Neural progenitor cell (in vitro differentiated cells): ENCODE measurements around the gene PBX1. TPM values are rescaled to one million over a fixed set of nuclear protein-coding genes. Genes with fewer than 3 reads are reported as not detected.

Experiments used
- DNase-seq: peaks from one replicate; pipeline ENCODE4 v3.0.0-alpha.2; 2016; ENCODE audit warnings: low spot score
- H2AFZ ChIP-seq: fragments of 200-600 bp; sonication (generic); replicated peaks from 2 replicates; pipeline ENCODE4 v1.6.1; 2016; ENCODE audit warnings: antibody characterized with exemption
- H3F3A ChIP-seq: fragments of 200-600 bp; sonication (generic); 2 replicates; pipeline ENCODE4 v1.6.1; 2016; ENCODE audit warnings: antibody characterized with exemption, low read depth
- H3K27ac ChIP-seq: fragments of 200-600 bp; sonication (generic); 2 replicates; pipeline ENCODE4 v1.5.1; 2016; ENCODE audit warnings: mild to moderate bottlenecking
- H3K27me3 ChIP-seq: fragments of 200-600 bp; sonication (generic); 2 replicates; pipeline ENCODE4 v1.6.1; 2016; ENCODE audit warnings: mild to moderate bottlenecking, moderate library complexity
- H3K36me3 ChIP-seq: fragments of 200-600 bp; sonication (generic); 2 replicates; pipeline ENCODE4 v1.5.1; 2016
- H3K4me1 ChIP-seq: fragments of 200-600 bp; sonication (generic); 2 replicates; pipeline ENCODE4 v1.6.1; 2016; ENCODE audit warnings: mixed run types
- H3K4me2 ChIP-seq: fragments of 200-600 bp; sonication (generic); 2 replicates; pipeline ENCODE4 v1.6.1; 2016
- H3K4me3 ChIP-seq: fragments of 200-600 bp; sonication (generic); 2 replicates; pipeline ENCODE4 v1.5.1; 2016
- H3K79me2 ChIP-seq: fragments of 200-600 bp; sonication (generic); 2 replicates; pipeline ENCODE4 v1.6.1; 2016; ENCODE audit warnings: low read depth
- H3K9ac ChIP-seq: fragments of 200-600 bp; sonication (generic); 2 replicates; pipeline ENCODE4 v1.6.1; 2016
- H3K9me3 ChIP-seq: fragments of 200-600 bp; sonication (generic); 2 replicates; pipeline ENCODE4 v1.5.1; 2016; ENCODE audit warnings: low read depth
- H4K20me1 ChIP-seq: fragments of 200-600 bp; sonication (generic); 2 replicates; pipeline ENCODE4 v1.6.1; 2016; ENCODE audit warnings: low read depth
- H3K27ac Mint-ChIP-seq: 3 replicates; pipeline ENCODE4 v1.8.0; 2021; ENCODE audit warnings: mixed read lengths
- H3K27me3 Mint-ChIP-seq: 2 replicates; pipeline ENCODE4 v1.8.0; 2022; ENCODE audit warnings: low read depth, mild to moderate bottlenecking, inconsistent platforms, moderate library complexity, mixed read lengths; ENCODE audit not compliant: insufficient read depth
- H3K36me3 Mint-ChIP-seq: 3 replicates; pipeline ENCODE4 v1.8.0; 2021; ENCODE audit warnings: mixed read lengths
- H3K4me1 Mint-ChIP-seq: 3 replicates; pipeline ENCODE4 v1.8.0; 2021; ENCODE audit warnings: mixed read lengths
- H3K4me3 Mint-ChIP-seq: 3 replicates; pipeline ENCODE4 v1.8.0; 2021; ENCODE audit warnings: mild to moderate bottlenecking, moderate library complexity, mixed read lengths
- H3K9me3 Mint-ChIP-seq: 3 replicates; pipeline ENCODE4 v1.8.0; 2020; ENCODE audit warnings: mixed read lengths
- CTCF ChIP-seq: fragments of 200-600 bp; sonication (generic); IDR thresholded peaks from 2 replicates; pipeline ENCODE4 v1.5.1; 2017; ENCODE audit warnings: antibody characterized with exemption, mild to moderate bottlenecking
- EZH2 ChIP-seq: fragments of 200-600 bp; sonication (generic); IDR thresholded peaks from 2 replicates; pipeline ENCODE4 v1.6.1; 2017; ENCODE audit warnings: antibody characterized with exemption, mild to moderate bottlenecking, moderate library complexity
- EZH2phosphoT487 ChIP-seq: fragments of 200-600 bp; sonication (generic); IDR thresholded peaks from 2 replicates; pipeline ENCODE4 v1.6.1; 2017; ENCODE audit warnings: antibody characterized with exemption
- total RNA-seq: library from RNA; depleted of rRNA; stranded (reverse); fragments of >200 nt; gene quantifications from 2 replicates; pipeline ENCODE4 v1.2.3, GENCODE V29; 2015; ENCODE audit warnings: low replicate concordance

The PBX1 gene
- total RNA-seq, 1 donor from 2014 or later = 91.1 TPM

- H3K27me3 Mint-ChIP-seq = peaks cover 4% of the 10 kb centered on the region
- Histone ChIP-seq H3K9me3 (no peaks in the 10 kb centered on the region), H3K27me3 (no peaks in the 10 kb centered on the region), H3K9ac (no peak overlapping the region), H2AFZ (no peak overlapping the region), H3K4me1 (peaks cover 23% of the 10 kb centered on the region), H3K27ac (no peak overlapping the region), H3K79me2 (peaks cover 21% of the 10 kb centered on the region), H3K4me2 (no peak overlapping the region), H3F3A (peaks cover 11% of the 10 kb centered on the region), H3K4me3 (no peak overlapping the region), H4K20me1 (peaks cover 47% of the 10 kb centered on the region), H3K36me3 (no peaks in the 10 kb centered on the region)
- no peaks in the 10 kb centered on the region for H3K9me3 Mint-ChIP-seq
- no peak for DNase-seq
- H3K4me1 Mint-ChIP-seq = peaks cover 5% of the 10 kb centered on the region
- no peak overlapping the region for H3K4me3 Mint-ChIP-seq
- no peak for TF ChIP-seq CTCF
- no peak for TF ChIP-seq EZH2
- no peak for TF ChIP-seq EZH2phosphoT487
- H3K27ac Mint-ChIP-seq = no peak overlapping the region
- peaks cover 11% of the 10 kb centered on the region for H3K36me3 Mint-ChIP-seq
These were observed 235.4 kb downstream of the PBX1 start for GRCh38 chr1:164794356-164794755.

GRCh38 chr1:164796916-164797315, 237.9 kb downstream of the PBX1 start:
- Mint-ChIP-seq H3K4me1 (peaks cover 8% of the 10 kb centered on the region), H3K9me3 (no peaks in the 10 kb centered on the region), H3K4me3 (no peak overlapping the region), H3K36me3 (peaks cover 22% of the 10 kb centered on the region), H3K27me3 (peaks cover 7% of the 10 kb centered on the region), H3K27ac (no peak overlapping the region)
- H3K9ac ChIP-seq = no peak overlapping the region
- H3K4me1 ChIP-seq = peaks cover 9% of the 10 kb centered on the region
- no peaks in the 10 kb centered on the region for H3K79me2 ChIP-seq
- H3K27ac ChIP-seq = no peak overlapping the region
- no peak for TF ChIP-seq EZH2
- TF ChIP-seq EZH2phosphoT487 = no peak
- no peak for TF ChIP-seq CTCF
- no peak overlapping the region for H3K4me3 ChIP-seq
- peaks cover 54% of the 10 kb centered on the region for H4K20me1 ChIP-seq
- H3K36me3 ChIP-seq = no peaks in the 10 kb centered on the region
- no peak for DNase-seq
- peaks cover 14% of the 10 kb centered on the region for H3F3A ChIP-seq
- H3K27me3 ChIP-seq = no peaks in the 10 kb centered on the region
- H3K4me2 ChIP-seq = no peak overlapping the region
- H2AFZ ChIP-seq = no peak overlapping the region
- H3K9me3 ChIP-seq = no peaks in the 10 kb centered on the region

DNA sequence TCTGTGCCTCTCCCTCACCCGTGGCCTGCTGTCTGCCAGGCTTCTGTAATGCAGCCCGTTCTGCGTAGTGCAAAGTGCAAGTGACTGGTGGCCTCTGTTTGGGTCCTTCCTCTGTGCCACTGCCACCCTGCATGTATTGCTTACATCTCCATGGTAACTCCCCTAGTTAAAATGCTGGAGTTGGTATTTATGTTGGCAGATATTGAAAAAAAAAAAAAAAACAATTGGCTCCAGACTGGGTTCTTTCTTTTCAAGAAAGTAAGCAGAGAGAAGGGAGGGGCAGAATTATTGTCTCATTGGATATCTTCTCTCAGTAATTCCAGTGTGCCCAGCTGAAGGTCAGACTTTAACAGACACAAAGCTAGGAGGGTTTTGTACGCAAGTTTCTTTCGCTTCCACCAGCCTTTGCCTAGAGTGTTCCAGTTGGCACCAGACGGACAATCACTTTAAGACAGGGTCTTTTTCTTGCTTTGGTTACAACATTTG, 242.3 kb downstream of the PBX1 start:
- Mint-ChIP-seq H3K9me3 (no peaks in the 10 kb centered on the region), H3K36me3 (peaks cover 31% of the 10 kb centered on the region), H3K4me1 (peaks cover 17% of the 10 kb centered on the region), H3K27me3 (peaks cover 7% of the 10 kb centered on the region), H3K4me3 (no peak overlapping the region), H3K27ac (no peak overlapping the region)
- peaks cover 19% of the 10 kb centered on the region for H3F3A ChIP-seq
- H3K4me3 ChIP-seq = no peak overlapping the region
- H3K9ac ChIP-seq = no peak overlapping the region
- peaks cover 17% of the 10 kb centered on the region for H3K4me1 ChIP-seq
- H2AFZ ChIP-seq = no peak overlapping the region
- H4K20me1 ChIP-seq = peaks cover 71% of the 10 kb centered on the region
- H3K27me3 ChIP-seq = no peaks in the 10 kb centered on the region
- TF ChIP-seq EZH2 (no peak), EZH2phosphoT487 (no peak), CTCF (no peak)
- H3K79me2 ChIP-seq = no peaks in the 10 kb centered on the region
- no peaks in the 10 kb centered on the region for H3K36me3 ChIP-seq
- no peak overlapping the region for H3K27ac ChIP-seq
- H3K9me3 ChIP-seq = no peaks in the 10 kb centered on the region
- H3K4me2 ChIP-seq = no peak overlapping the region
- DNase-seq = no peak
